PC-3 (cell line): ENCODE measurements around the gene GLYATL1B. TPM values are rescaled to one million over a fixed set of nuclear protein-coding genes. Genes with fewer than 3 reads are reported as not detected.
"Not testable (repeated sequence)": the region's sequence is repeated elsewhere in the genome, so short reads cannot be mapped to it uniquely, and the experiment has no call there.

Source experiments
- ATAC-seq: fragments of 200-7000 bp; cut with Tn5 transposase; 2 replicates; pipeline ENCODE4 v1.9.1; 2020; ENCODE audit warnings: mild to moderate bottlenecking, moderate library complexity
- BruUV-seq: library from RNA; stranded (reverse); fragments of 400-500 nt; replicated peaks from 2 replicates; lab custom pipeline; 2021; lab: Mats Ljungman, UMichigan
- CTCF ChIA-PET: fragments of 300-600 bp; sonication (Branson Sonifier 250); formaldehyde crosslinking; loops from one replicate; lab custom pipeline; 2022; ENCODE audit warnings: antibody characterized with exemption; lab: Charles Lee
- POLR2A ChIA-PET: fragments of 300-600 bp; sonication (Branson Sonifier 250); formaldehyde crosslinking; loops from one replicate; lab custom pipeline; 2022; ENCODE audit warnings: antibody characterized with exemption; ENCODE audit not compliant: unreplicated experiment; lab: Charles Lee
- DNase-seq: peaks from one replicate; pipeline ENCODE4 v3.0.0-alpha.2; 2015
- H2AFZ ChIP-seq: fragments of 300-600 bp; sonication (generic); 2 replicates; pipeline ENCODE4 v1.6.0; 2016; ENCODE audit warnings: antibody characterized with exemption, low read length
- H3F3A ChIP-seq: fragments of 300-600 bp; sonication (generic); one replicate; pipeline ENCODE4 v1.6.0; 2017; ENCODE audit warnings: antibody characterized with exemption, low read length, control low read depth, mild to moderate bottlenecking; ENCODE audit not compliant: unreplicated experiment
- H3K27ac ChIP-seq: fragments of 300-600 bp; sonication (generic); 2 replicates; pipeline ENCODE4 v1.5.1; 2016; ENCODE audit warnings: mild to moderate bottlenecking, low read length
- H3K27me3 ChIP-seq: fragments of 300-600 bp; sonication (generic); 2 replicates; pipeline ENCODE4 v1.6.1; 2016; ENCODE audit warnings: low read length, mixed read lengths
- H3K36me3 ChIP-seq: fragments of 300-600 bp; sonication (generic); 2 replicates; pipeline ENCODE4 v1.6.1; 2016; ENCODE audit warnings: low read depth, mixed run types, low read length, mixed read lengths
- H3K4me1 ChIP-seq: fragments of 300-600 bp; sonication (generic); 2 replicates; pipeline ENCODE4 v1.5.1; 2016; ENCODE audit warnings: low read length; ENCODE audit not compliant: insufficient read depth
- H3K4me2 ChIP-seq: fragments of 300-600 bp; sonication (generic); 2 replicates; pipeline ENCODE4 v1.6.0; 2016; ENCODE audit warnings: low read length
- H3K4me3 ChIP-seq: fragments of 300-600 bp; sonication (generic); 2 replicates; pipeline ENCODE4 v1.5.1; 2016; ENCODE audit warnings: mild to moderate bottlenecking, low read length, mixed read lengths
- H3K79me2 ChIP-seq: fragments of 300-600 bp; sonication (generic); 2 replicates; pipeline ENCODE4 v1.6.1; 2017; ENCODE audit warnings: low read length, mixed read lengths
- H3K9ac ChIP-seq: fragments of 300-600 bp; sonication (generic); 2 replicates; pipeline ENCODE4 v1.6.0; 2016; ENCODE audit warnings: mild to moderate bottlenecking, low read length
- H3K9me2 ChIP-seq: fragments of 300-600 bp; sonication (generic); replicated peaks from 2 replicates; pipeline ENCODE4 v1.6.1; 2016; ENCODE audit warnings: mixed run types, low read length, mixed read lengths
- H3K9me3 ChIP-seq: fragments of 300-600 bp; sonication (generic); 2 replicates; pipeline ENCODE4 v1.6.1; 2016; ENCODE audit warnings: low read length, mixed read lengths
- H4K20me1 ChIP-seq: fragments of 300-600 bp; sonication (generic); 2 replicates; pipeline ENCODE4 v1.6.1; 2016; ENCODE audit warnings: low read length, mixed read lengths
- EZH2 ChIP-seq: fragments of 300-600 bp; sonication (generic); IDR thresholded peaks from one replicate; pipeline ENCODE4 v1.6.1; 2017; ENCODE audit warnings: antibody characterized with exemption, mild to moderate bottlenecking, low read length; ENCODE audit not compliant: unreplicated experiment
- EZH2phosphoT487 ChIP-seq: fragments of 300-600 bp; sonication (generic); IDR thresholded peaks from 2 replicates; pipeline ENCODE4 v1.6.1; 2018; ENCODE audit warnings: mild to moderate bottlenecking, antibody characterized with exemption, low read length, borderline replicate concordance
- intact Hi-C: fragments of 100-400 bp; cut with micrococcal nuclease; formaldehyde crosslinking; loops from 2 replicates; pipeline ENCODE4 v1.9.0; 2023
- total RNA-seq: library from RNA; depleted of rRNA; stranded (reverse); fragments of >200 nt; gene quantifications from 2 replicates; pipeline ENCODE4 v1.2.3, GENCODE V29; 2014
- TF ChIP-seq, protein P1 (sequence below): fragments of 300-600 bp; sonication (generic); conservative IDR thresholded peaks from 2 replicates; pipeline ENCODE4 v1.5.1; 2017; ENCODE audit warnings: antibody characterized with exemption, low read depth, mild to moderate bottlenecking, low read length

Gene GLYATL1B
- total RNA-seq, 1 experiment from 2014 or later, result not detected

DNA sequence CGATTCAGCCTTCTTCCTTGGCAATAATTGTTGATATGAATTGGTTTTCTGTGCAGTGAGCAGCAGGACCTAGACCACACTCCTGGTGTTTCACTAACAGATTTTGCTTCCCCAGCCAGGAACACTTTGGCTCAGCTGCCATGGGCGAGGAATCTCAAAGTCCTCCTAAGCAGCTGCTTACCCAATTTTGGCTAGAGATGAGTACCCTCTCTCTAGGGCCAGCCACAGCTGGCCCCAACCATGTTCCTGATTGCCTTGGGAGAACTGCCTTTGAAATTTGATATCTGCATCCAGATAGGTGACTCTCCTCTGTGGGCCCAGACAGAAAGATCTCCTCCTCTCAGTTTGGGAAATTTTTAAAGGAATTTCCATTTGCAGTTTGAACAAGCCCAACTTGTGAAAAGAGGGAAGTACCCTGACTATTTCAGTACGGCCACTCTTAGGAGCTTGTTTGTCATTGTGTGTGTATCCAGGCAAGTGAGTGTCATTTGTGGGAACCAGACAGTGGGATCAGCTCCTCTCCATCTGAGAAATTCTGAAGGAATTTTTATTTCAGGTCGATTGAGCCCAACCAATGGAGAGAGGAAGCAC is 4.6 kb upstream of the GLYATL1B start:
- H3K27me3 ChIP-seq, result peaks cover 49% of the 10 kb centered on the region
- H3K9ac ChIP-seq, H3K4me3 ChIP-seq, H3F3A ChIP-seq, H4K20me1 ChIP-seq, H3K36me3 ChIP-seq, BruUV-seq, DNase-seq, H3K79me2 ChIP-seq, H3K4me1 ChIP-seq, POLR2A ChIA-PET, H3K9me2 ChIP-seq, H3K4me2 ChIP-seq, H3K27ac ChIP-seq, intact Hi-C loops, H3K9me3 ChIP-seq, ATAC-seq, H2AFZ ChIP-seq, CTCF ChIA-PET: not testable (repeated sequence)

DNA sequence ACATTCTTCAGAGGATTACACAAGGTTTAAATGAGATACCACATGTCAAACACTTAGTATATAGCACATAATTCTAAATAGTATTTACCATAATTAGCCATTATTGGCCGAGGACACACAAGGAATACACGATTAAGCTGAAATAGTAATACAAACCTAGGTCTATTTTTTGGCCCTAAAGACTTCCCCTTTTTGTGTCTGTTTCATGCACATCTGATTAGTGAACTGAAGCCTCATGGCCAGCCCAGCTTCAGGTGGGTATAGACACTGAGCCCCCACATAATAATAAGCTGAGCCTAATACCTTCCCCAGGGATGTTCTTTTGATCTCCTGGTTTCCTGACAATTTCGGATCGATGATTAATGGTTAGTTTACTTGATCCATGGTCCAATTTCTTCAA is 2.1 kb downstream of the GLYATL1B start:
- Histone ChIP-seq H3K36me3 (no peaks in the 10 kb centered on the region), H2AFZ (no peak overlapping the region), H3K9me2 (no peaks in the 10 kb centered on the region), H3K4me3 (no peak overlapping the region), H3K27me3 (peaks cover 59% of the 10 kb centered on the region), H4K20me1 (no peaks in the 10 kb centered on the region), H3F3A (no peaks in the 10 kb centered on the region), H3K4me2 (no peak overlapping the region), H3K79me2 (no peaks in the 10 kb centered on the region), H3K27ac (no peak overlapping the region), H3K9ac (no peak overlapping the region), H3K9me3 (no peaks in the 10 kb centered on the region), H3K4me1 (no peaks in the 10 kb centered on the region)
- BruUV-seq, result no TSS peak
- ChIA-PET CTCF (no interaction called here), POLR2A (no interaction called here)
- ATAC-seq (no peak), DNase-seq (no peak)
- intact Hi-C loops, result no loop called here
- no peak for TF ChIP-seq EZH2phosphoT487
- TF ChIP-seq, protein P1, sequence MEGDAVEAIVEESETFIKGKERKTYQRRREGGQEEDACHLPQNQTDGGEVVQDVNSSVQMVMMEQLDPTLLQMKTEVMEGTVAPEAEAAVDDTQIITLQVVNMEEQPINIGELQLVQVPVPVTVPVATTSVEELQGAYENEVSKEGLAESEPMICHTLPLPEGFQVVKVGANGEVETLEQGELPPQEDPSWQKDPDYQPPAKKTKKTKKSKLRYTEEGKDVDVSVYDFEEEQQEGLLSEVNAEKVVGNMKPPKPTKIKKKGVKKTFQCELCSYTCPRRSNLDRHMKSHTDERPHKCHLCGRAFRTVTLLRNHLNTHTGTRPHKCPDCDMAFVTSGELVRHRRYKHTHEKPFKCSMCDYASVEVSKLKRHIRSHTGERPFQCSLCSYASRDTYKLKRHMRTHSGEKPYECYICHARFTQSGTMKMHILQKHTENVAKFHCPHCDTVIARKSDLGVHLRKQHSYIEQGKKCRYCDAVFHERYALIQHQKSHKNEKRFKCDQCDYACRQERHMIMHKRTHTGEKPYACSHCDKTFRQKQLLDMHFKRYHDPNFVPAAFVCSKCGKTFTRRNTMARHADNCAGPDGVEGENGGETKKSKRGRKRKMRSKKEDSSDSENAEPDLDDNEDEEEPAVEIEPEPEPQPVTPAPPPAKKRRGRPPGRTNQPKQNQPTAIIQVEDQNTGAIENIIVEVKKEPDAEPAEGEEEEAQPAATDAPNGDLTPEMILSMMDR, result no peak
- TF ChIP-seq EZH2, result no peak

DNA sequence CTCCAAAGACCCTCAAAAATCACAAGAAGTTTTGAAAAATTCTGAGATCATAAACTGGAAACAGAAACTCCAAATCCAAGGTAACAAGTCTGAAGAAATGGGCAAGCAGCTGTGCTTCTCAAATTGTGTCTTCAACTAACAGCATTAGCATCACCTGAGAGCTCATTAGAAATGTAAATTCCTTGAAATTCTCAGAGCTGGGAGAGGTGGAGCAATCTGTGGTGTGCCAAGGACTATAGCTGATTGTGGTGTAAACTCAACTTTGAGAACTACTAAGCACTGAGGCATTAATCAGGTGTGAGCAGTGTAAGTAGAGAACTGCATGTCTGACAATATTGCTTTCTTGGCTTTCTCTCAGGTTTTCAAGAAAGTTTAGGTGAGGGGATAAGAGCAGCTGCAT is 7.5 kb downstream of the GLYATL1B start:
- H3K79me2 ChIP-seq, ATAC-seq, H3F3A ChIP-seq, H3K4me1 ChIP-seq, CTCF ChIA-PET, H4K20me1 ChIP-seq, H3K27ac ChIP-seq, H3K9ac ChIP-seq, H3K9me3 ChIP-seq, DNase-seq, BruUV-seq, H3K4me3 ChIP-seq, H3K9me2 ChIP-seq, H3K36me3 ChIP-seq, H2AFZ ChIP-seq, H3K4me2 ChIP-seq, intact Hi-C loops: not testable (repeated sequence)
- peaks cover 21% of the 10 kb centered on the region; the same call in 1 of the 2 replicates for H3K27me3 ChIP-seq
- POLR2A ChIA-PET, result interaction anchor here (0.6 kb wide), 1 partner anchor 386 kb away, joined by 3 read pairs; no protein-coding TSS in a partner anchor

DNA sequence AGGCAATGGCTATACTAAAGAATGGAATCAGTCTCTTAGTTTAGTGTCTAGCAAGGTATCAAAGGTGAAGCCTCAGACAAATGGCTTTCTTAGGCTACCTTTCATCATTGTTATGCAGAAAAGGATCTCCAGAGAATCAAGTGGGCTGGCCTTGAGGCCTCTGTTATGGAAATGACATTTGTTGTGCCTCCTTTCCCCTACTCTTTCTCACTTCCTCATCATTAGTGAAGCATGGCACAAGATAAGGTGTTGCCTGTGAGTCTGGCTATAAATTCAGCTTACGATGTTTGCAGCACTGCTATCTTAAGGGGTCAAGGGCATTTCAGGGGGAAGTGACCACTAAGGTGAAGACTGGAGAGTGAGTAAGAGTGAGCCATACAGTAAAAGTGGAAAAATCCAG is 9.1 kb downstream of the GLYATL1B start:
- H3K4me3 ChIP-seq, CTCF ChIA-PET, H3K79me2 ChIP-seq, H3K9me3 ChIP-seq, ATAC-seq, H2AFZ ChIP-seq, H4K20me1 ChIP-seq, DNase-seq, H3K4me2 ChIP-seq, BruUV-seq, H3K36me3 ChIP-seq, H3K9ac ChIP-seq, H3K4me1 ChIP-seq, H3K9me2 ChIP-seq, H3F3A ChIP-seq, intact Hi-C loops, POLR2A ChIA-PET, H3K27ac ChIP-seq: not testable (repeated sequence)
- H3K27me3 ChIP-seq, result 0 out of 2 replicates have a peak, but pooled peaks cover 16% of the 10 kb centered on the region

DNA sequence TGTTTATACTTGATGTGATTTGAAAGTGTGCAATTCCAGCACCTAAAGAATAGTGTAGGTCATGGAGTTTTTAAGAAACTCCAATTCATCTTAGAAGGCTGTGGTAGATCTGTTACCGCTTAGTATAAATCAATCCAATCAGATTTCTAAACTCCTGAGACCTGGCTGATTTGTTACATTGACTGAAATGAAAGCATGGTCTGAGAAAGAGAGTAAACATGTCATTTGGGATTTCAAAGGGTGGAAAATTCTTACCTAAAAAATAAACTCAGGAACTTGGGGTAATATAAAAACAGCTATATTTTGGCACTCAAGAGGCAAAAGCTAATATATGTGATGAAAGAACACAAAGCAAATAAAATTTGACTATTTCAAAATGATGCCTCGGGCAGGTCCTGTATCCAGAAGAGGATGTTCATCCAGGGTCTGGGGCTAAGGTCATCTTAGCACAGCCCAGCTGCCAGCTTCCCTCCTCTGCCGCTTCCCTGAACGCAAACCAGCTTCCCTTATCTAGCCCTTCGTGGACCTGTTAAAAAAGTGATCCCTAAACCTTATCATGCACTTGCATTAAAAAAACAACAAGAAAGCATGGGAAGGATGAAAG is 10.0 kb downstream of the GLYATL1B start:
- CTCF ChIA-PET, result interaction anchor here (0.6 kb wide), 1 partner anchor 40 kb away, joined by 3 read pairs; no protein-coding TSS in a partner anchor
- H3K79me2 ChIP-seq, POLR2A ChIA-PET, H3K36me3 ChIP-seq, ATAC-seq, H3K4me3 ChIP-seq, DNase-seq, H4K20me1 ChIP-seq, BruUV-seq, H3K9me2 ChIP-seq, H3K9me3 ChIP-seq, H3K9ac ChIP-seq, H3K4me2 ChIP-seq, H3K27ac ChIP-seq, intact Hi-C loops, H2AFZ ChIP-seq, H3F3A ChIP-seq, H3K4me1 ChIP-seq: not testable (repeated sequence)
- 0 out of 2 replicates have a peak, but pooled peaks cover 18% of the 10 kb centered on the region for H3K27me3 ChIP-seq
